Lower leg skin (tissue), 4 donors: Measurements from ENCODE around the gene TMEM87B. TPM values are rescaled to one million over a fixed set of nuclear protein-coding genes. Genes with fewer than 3 reads are reported as not detected.
A peak's percentile ranks its signal among the peaks of the same experiment; 100 is the strongest.

Experiments
- DNase-seq, 2 donors: peaks; one replicate each; pipeline ENCODE4 v3.0.0-alpha.2; 2019; ENCODE audit warnings: low spot score in 2 of 2
- H3K4me3 ChIP-seq: fragments of 200-600 bp; sonication (generic); 2 replicates; pipeline ENCODE4 v1.5.1; 2017; ENCODE audit warnings: mild to moderate bottlenecking, low read depth; ENCODE audit not compliant: poor library complexity, severe bottlenecking
- CTCF ChIP-seq, 3 donors: fragments of 450-650 bp; IDR thresholded peaks; one replicate each; pipeline ENCODE4 v1.5.1; 2016; ENCODE audit warnings: antibody characterized with exemption in 3 of 3, mild to moderate bottlenecking in 3 of 3, moderate library complexity in 2 of 3
- POLR2A ChIP-seq, 2 donors: fragments of 450-650 bp; IDR thresholded peaks; one replicate each; pipeline ENCODE4 v1.6.1; 2016 to 2017; ENCODE audit warnings: antibody characterized with exemption in 2 of 2, mild to moderate bottlenecking in 1 of 2, moderate library complexity in 1 of 2
- WGBS, 2 donors: methylation state at CpG; one replicate each; pipeline ENCODE4 v1.1.5; 2018; 5-methylcytosine and 5-hydroxymethylcytosine counted together
- intact Hi-C: fragments of 100-400 bp; cut with DNase I; formaldehyde crosslinking; loops from one replicate; pipeline ENCODE4 v1.15.0; 2023; ENCODE audit warnings: low total_unique reads
- total RNA-seq, 4 donors: library from RNA; depleted of rRNA; stranded (reverse); fragments of >200 nt; gene quantifications; one replicate each; pipeline ENCODE4 v1.1.0, GENCODE V29; 2016

TMEM87B gene
- total RNA-seq, result 10 to 100 TPM; 21.5 to 27.0 (median 24.7) TPM

DNA sequence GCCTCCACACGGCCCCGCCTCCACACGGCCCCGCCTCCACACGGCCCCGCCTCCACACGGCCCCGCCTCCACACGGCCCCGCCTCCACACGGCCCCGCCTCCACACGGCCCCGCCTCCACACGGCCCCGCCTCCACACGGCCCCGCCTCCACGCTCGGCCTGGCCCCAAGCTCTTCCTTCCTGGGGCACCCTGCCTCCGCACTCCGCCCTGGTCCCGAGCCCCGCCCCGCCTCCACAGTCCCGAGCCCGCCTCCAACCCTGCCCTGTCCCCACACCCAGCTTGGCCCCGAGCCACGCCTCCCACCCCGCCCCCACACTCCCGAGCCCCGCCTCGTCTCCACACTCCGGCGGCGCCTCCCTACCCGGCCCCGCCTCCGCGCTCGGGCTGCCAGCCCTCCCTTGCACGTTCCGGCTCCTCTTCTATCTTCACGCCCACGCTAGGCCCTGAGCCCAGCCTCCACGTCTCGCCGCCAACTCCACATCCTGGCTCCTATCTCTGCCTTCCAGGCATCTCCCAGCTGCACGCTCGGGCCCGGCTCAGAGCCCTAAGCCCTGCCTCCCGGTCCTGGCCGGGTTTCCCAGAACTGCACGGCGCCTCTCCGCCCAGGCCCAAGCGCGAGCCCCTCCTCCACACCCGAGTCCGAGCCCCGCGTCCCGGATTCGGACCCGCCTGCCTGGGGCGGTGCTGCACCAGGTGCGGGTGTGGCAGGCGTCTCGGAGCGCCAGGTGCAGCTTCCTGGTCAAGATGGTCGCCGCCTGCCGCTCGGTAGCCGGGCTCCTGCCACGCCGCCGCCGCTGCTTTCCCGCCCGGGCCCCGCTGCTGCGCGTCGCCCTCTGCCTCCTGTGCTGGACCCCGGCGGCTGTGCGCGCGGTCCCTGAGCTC is at the start of gene TMEM87B:
Gene TMEM87B, plus strand, starts transcription at position 423 of the 883 bp plus-strand sequence. Its CDS starts 323 bp downstream, at position 746.
- intact Hi-C loops, result no loop called here
- 1 to 2% methylated on average over 25 to 43 of the region's 90 CpGs for WGBS, 2 donors
- TF ChIP-seq CTCF (IDR thresholded peaks at IDR 0.05), result no peak
- TF ChIP-seq POLR2A (IDR thresholded peaks at IDR 0.05), result no peak
- H3K4me3 ChIP-seq, result peak within 1 kb of the TSS; percentile 71
- peak; percentile 97 to 99 for DNase-seq

- 91 to 92% methylated on average over 5 of the region's 5 CpGs for WGBS, 2 donors
- TF ChIP-seq POLR2A (IDR thresholded peaks at IDR 0.05) (no peak), CTCF (IDR thresholded peaks at IDR 0.05) (no peak)
- intact Hi-C loops, result no loop called here
Observed at GRCh38 chr2:112005406-112006075, 49.5 kb upstream of the TMEM87B start.

DNA sequence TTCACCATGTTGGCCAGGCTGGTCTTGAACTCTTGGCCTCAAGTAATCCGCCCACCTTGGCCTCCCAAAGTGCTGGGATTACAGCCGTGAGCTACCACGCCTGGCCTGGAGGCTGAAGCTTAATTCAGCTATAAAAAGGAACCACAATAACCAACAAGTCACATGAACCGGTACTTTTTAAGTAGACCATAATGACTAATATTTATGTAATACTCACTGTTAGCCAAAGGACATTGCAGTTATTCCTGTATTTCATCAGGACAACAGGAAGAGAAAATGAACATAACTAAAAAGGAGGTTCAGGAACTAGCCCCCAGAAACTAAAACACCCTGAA is 49.0 kb upstream of the TMEM87B start:
- no peak for DNase-seq
- intact Hi-C loops, result no loop called here
- no peak for TF ChIP-seq POLR2A (IDR thresholded peaks at IDR 0.05)
- TF ChIP-seq CTCF (IDR thresholded peaks at IDR 0.05), result no peak
- no peak overlapping the region for H3K4me3 ChIP-seq
- WGBS, 2 donors, result 19 to 48% methylated on average over 4 of the region's 4 CpGs

More at GRCh38 chr2:112005406-112006075, 49.5 kb upstream of the TMEM87B start:
- DNase-seq, result no peak
- no peak overlapping the region for H3K4me3 ChIP-seq

GRCh38 chr2:112007493-112007892 is 47.6 kb upstream of the TMEM87B start:
- no peak overlapping the region for H3K4me3 ChIP-seq
- WGBS, 2 donors, result 87 to 88% methylated on average over 2 of the region's 2 CpGs
- DNase-seq, result no peak
- TF ChIP-seq CTCF (IDR thresholded peaks at IDR 0.05) (no peak), POLR2A (IDR thresholded peaks at IDR 0.05) (no peak)
- intact Hi-C loops, result no loop called here

- intact Hi-C loops, result no loop called here
- TF ChIP-seq CTCF (IDR thresholded peaks at IDR 0.05) (no peak), POLR2A (IDR thresholded peaks at IDR 0.05) (no peak)
- no peak for DNase-seq
- WGBS, 2 donors, result 73 to 86% methylated on average over 2 of the region's 2 CpGs
- no peak overlapping the region for H3K4me3 ChIP-seq
Observed at GRCh38 chr2:112008910-112009485, 46.1 kb upstream of the TMEM87B start.
